ENCODE data around the gene OSBPL6. TPM values are rescaled to one million over a fixed set of nuclear protein-coding genes. Genes with fewer than 3 reads are reported as not detected.

Gene OSBPL6
- total RNA-seq, 1 experiment from 2014 or later: 2.1 TPM

GRCh38 chr2:178205853-178206521 is 11.7 kb downstream of the OSBPL6 start:
- TF ChIP-seq TCF7L2 (IDR thresholded peaks at IDR 0.05; ENCODE audit: low read depth, low read length): no peak
- TF ChIP-seq POLR2AphosphoS5 (IDR thresholded peaks at IDR 0.05; ENCODE audit: low read depth, low read length): no peak
- no peak for TF ChIP-seq REST (IDR thresholded peaks at IDR 0.05; ENCODE audit: insufficient read depth in 1 of 2, low read depth in 2 of 2, low read length in 1 of 2)
- no peak for TF ChIP-seq SIN3A (IDR thresholded peaks at IDR 0.05; ENCODE audit: borderline replicate concordance, insufficient read depth, low read depth, low read length)
- no peak for TF ChIP-seq CTCF (IDR thresholded peaks at IDR 0.05)
- in situ Hi-C loops (cut with HindIII; ENCODE audit: low pct_unique_long_range_greater_than_20kb, low sequenced_read_pairs): no loop called here
- H3K4me3 ChIP-seq (ENCODE audit: low read depth in 2 of 2, low read length in 2 of 2): no peak overlapping the region
- peaks cover 2% of the 10 kb centered on the region; the same call in 1 of the 2 replicates for H3K27me3 ChIP-seq (ENCODE audit: control insufficient read depth, insufficient read depth, low read length)
- BruUV-seq (replicated peaks): no TSS peak
- no peak for DNase-seq (ENCODE audit: low read depth, low spot score)
- no peaks in the 10 kb centered on the region for H3K9me3 ChIP-seq (ENCODE audit: control insufficient read depth, insufficient read depth, low read depth, low read length)
- H3K36me3 ChIP-seq (ENCODE audit: control insufficient read depth, insufficient read depth, low read length): no peaks in the 10 kb centered on the region
- POLR2A ChIA-PET: no interaction called here
- intact Hi-C loops (cut with micrococcal nuclease; ENCODE audit: unreplicated experiment): no loop called here
- no peaks in the 10 kb centered on the region for H3K4me1 ChIP-seq (ENCODE audit: control insufficient read depth, insufficient read depth, low read length)
- no peak overlapping the region for H3K27ac ChIP-seq (ENCODE audit: low read length)
- CTCF ChIA-PET: no interaction called here
- no peak for ATAC-seq

DNA sequence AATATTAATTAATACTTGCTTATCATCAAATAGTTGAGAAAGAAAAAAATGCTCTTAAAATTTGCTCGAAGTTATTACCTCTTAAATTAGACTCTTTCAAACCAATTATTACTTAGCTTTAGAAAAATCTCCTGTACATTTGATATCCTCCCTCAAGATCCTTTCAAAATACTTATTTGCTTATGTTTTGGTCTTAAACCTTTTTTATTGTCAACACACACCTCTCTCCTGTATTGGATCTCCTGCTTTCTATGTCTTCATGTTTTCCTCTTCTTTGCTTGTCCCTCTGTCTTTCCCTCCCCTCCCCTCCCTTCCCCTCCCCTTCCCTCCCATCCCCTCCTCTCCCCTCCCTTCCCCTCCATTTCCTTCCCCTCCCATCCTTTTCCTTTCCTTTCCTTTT is 14.0 kb downstream of the OSBPL6 start:
- H3K9me3 ChIP-seq (ENCODE audit: control insufficient read depth, insufficient read depth, low read depth, low read length): no peaks in the 10 kb centered on the region
- ATAC-seq: no peak
- no peak overlapping the region for H3K27ac ChIP-seq (ENCODE audit: low read length)
- H3K4me1 ChIP-seq (ENCODE audit: control insufficient read depth, insufficient read depth, low read length): no peaks in the 10 kb centered on the region
- intact Hi-C loops (cut with micrococcal nuclease; ENCODE audit: unreplicated experiment) (no loop called here), in situ Hi-C loops (cut with HindIII; ENCODE audit: low pct_unique_long_range_greater_than_20kb, low sequenced_read_pairs) (no loop called here)
- H3K27me3 ChIP-seq (ENCODE audit: control insufficient read depth, insufficient read depth, low read length): peaks cover 2% of the 10 kb centered on the region; the same call in 1 of the 2 replicates
- no peak for DNase-seq (ENCODE audit: low read depth, low spot score)
- no peaks in the 10 kb centered on the region for H3K36me3 ChIP-seq (ENCODE audit: control insufficient read depth, insufficient read depth, low read length)
- ChIA-PET POLR2A (no interaction called here), CTCF (no interaction called here)
- BruUV-seq (replicated peaks): no TSS peak
- TF ChIP-seq POLR2AphosphoS5 (IDR thresholded peaks at IDR 0.05; ENCODE audit: low read depth, low read length): no peak
- no peak overlapping the region for H3K4me3 ChIP-seq (ENCODE audit: low read depth in 2 of 2, low read length in 2 of 2)

- in situ Hi-C loops (cut with HindIII; ENCODE audit: low pct_unique_long_range_greater_than_20kb, low sequenced_read_pairs) (no loop called here), intact Hi-C loops (cut with micrococcal nuclease; ENCODE audit: unreplicated experiment) (no loop called here)
- TF ChIP-seq CTCF (IDR thresholded peaks at IDR 0.05) (peak; percentile 40; the same call in 1 of the 2 replicates), TCF7L2 (IDR thresholded peaks at IDR 0.05; ENCODE audit: low read depth, low read length) (no peak), REST (IDR thresholded peaks at IDR 0.05; ENCODE audit: insufficient read depth in 1 of 2, low read depth in 2 of 2, low read length in 1 of 2) (no peak), SIN3A (IDR thresholded peaks at IDR 0.05; ENCODE audit: borderline replicate concordance, insufficient read depth, low read depth, low read length) (no peak)
- DNase-seq (ENCODE audit: low read depth, low spot score): no peak
- Histone ChIP-seq H3K27me3 (ENCODE audit: control insufficient read depth, insufficient read depth, low read length) (peaks cover 2% of the 10 kb centered on the region; the same call in 1 of the 2 replicates), H3K36me3 (ENCODE audit: control insufficient read depth, insufficient read depth, low read length) (no peaks in the 10 kb centered on the region), H3K9me3 (ENCODE audit: control insufficient read depth, insufficient read depth, low read depth, low read length) (no peaks in the 10 kb centered on the region), H3K4me1 (ENCODE audit: control insufficient read depth, insufficient read depth, low read length) (no peaks in the 10 kb centered on the region), H3K4me3 (ENCODE audit: low read depth in 2 of 2, low read length in 2 of 2) (no peak overlapping the region), H3K27ac (ENCODE audit: low read length) (no peak overlapping the region)
- ChIA-PET CTCF (interaction anchor here (0.7 kb wide), 1 partner anchor 150 kb away, joined by 7 read pairs; no protein-coding TSS in a partner anchor), POLR2A (no interaction called here)
- no peak for ATAC-seq
- BruUV-seq (replicated peaks): no TSS peak
These were observed 14.5 kb downstream of the OSBPL6 start for GRCh38 chr2:178208817-178209216.

Measured in Panc1 (cell line).